Endothelial cell of umbilical vein (primary cell): ENCODE data around the gene HIVEP3.
"Not testable (repeated sequence)": the region's sequence is repeated elsewhere in the genome, so short reads cannot be mapped to it uniquely, and the experiment has no call there.

Experiments
- CTCF ChIP-seq, 2 donors: IDR thresholded peaks; 1 replicate in 1 of 2; 2 replicates in 1 of 2; pipeline ENCODE4 v1.5.1; 2011; ENCODE audit warnings: low read length in 2 of 2, mild to moderate bottlenecking in 2 of 2, moderate library complexity in 2 of 2, control low read depth in 1 of 2, inconsistent platforms in 1 of 2, low read depth in 1 of 2; ENCODE audit not compliant: insufficient read depth in 1 of 2; ENCODE audit errors: extremely low read depth in 1 of 2
- EZH2 ChIP-seq: IDR thresholded peaks from 2 replicates; pipeline ENCODE4 v1.6.1; 2012; ENCODE audit warnings: borderline replicate concordance, low read depth, mild to moderate bottlenecking, moderate library complexity, low read length, inconsistent platforms; ENCODE audit not compliant: severe bottlenecking
- FOS ChIP-seq: IDR thresholded peaks from 2 replicates; pipeline ENCODE4 v1.6.1; 2011; ENCODE audit warnings: mild to moderate bottlenecking, low read length, moderate library complexity, borderline replicate concordance; ENCODE audit not compliant: insufficient read depth
- GATA2 ChIP-seq: IDR thresholded peaks from 2 replicates; pipeline ENCODE4 v1.7.0; 2011; ENCODE audit warnings: low read depth, mild to moderate bottlenecking, moderate library complexity, mixed read lengths, low read length; ENCODE audit not compliant: insufficient read length, insufficient read depth
- JUN ChIP-seq: IDR thresholded peaks from 2 replicates; pipeline ENCODE4 v1.6.1; 2011; ENCODE audit warnings: borderline replicate concordance, low read depth; ENCODE audit not compliant: insufficient read length, insufficient read depth
- MYC ChIP-seq: IDR thresholded peaks from one replicate; pipeline ENCODE4 v1.6.1; 2011; ENCODE audit warnings: mild to moderate bottlenecking, low read depth, low read length
- POLR2A ChIP-seq: IDR thresholded peaks from 2 replicates; pipeline ENCODE4 v1.6.1; 2012; ENCODE audit warnings: low read depth, mild to moderate bottlenecking, control low read depth, low read length
- POLR2AphosphoS5 ChIP-seq: IDR thresholded peaks from 2 replicates; pipeline ENCODE4 v1.6.1; 2012; ENCODE audit warnings: low read depth, mild to moderate bottlenecking, control low read depth, low read length, moderate library complexity; ENCODE audit not compliant: insufficient read depth
- TF ChIP-seq, protein P1 (sequence below): IDR thresholded peaks from 2 replicates; pipeline ENCODE4 v1.6.1; 2011; ENCODE audit not compliant: insufficient read depth, insufficient read length

DNA sequence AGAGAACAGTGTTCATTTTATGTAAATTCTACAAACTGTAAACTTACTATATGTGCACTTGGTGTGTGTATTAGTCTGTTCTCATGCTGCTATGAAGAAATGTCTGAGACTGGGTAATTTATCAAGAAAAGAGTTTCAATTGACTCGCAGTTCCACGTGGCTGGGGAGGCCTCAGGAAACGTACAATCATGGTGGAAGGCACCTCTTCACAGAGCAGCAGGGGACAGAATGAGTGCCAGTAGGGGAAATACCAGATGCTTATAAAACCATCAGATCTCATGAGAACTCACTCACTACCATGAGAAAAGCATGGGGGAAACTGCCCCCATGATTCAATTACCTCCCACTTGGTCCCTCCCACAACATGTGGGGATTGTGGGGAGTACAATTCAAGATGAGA, 32.8 kb upstream of the HIVEP3 start:
- TF ChIP-seq CTCF (IDR thresholded peaks at IDR 0.05; ENCODE audit: extremely low read depth in 1 of 2, insufficient read depth in 1 of 2, low read depth in 1 of 2, low read length in 2 of 2); POLR2A; EZH2; POLR2AphosphoS5; JUN; GATA2; FOS; MYC: not testable (repeated sequence)
- TF ChIP-seq, protein P1, sequence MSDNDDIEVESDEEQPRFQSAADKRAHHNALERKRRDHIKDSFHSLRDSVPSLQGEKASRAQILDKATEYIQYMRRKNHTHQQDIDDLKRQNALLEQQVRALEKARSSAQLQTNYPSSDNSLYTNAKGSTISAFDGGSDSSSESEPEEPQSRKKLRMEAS, result not testable (repeated sequence)
